ENCODE measurements around the gene UMODL1. TPM values are rescaled to one million over a fixed set of nuclear protein-coding genes. Genes with fewer than 3 reads are reported as not detected.
A peak's percentile ranks its signal among the peaks of the same experiment; 100 is the strongest.

The UMODL1 gene
- total RNA-seq, 3 donors from 2014 or later, result 0.14 to 0.90 (median 0.16) TPM

DNA sequence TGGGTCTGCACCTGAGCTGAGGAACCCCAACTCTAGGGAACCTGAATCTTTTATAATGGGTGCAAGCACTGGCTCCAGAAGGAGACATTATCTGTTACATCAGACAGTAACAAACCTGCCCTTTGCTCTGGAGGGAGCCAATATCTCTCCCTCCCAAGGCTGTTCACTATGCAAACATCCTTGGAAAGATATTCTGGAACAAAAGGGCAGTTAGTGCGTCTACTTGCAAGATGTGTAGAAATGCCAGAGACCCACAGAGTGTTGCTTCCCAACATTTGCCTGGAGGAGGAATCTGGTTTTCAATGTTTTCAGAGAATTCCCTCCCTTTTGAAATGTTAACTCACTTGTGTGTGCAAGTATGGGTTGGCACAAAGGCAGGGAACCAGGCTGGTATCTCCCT is 31.9 kb downstream of the UMODL1 start:
- H3K9me3 ChIP-seq, result no peaks in the 10 kb centered on the region
- intact Hi-C loops (cut with DNase I, micrococcal nuclease), result loop anchor here in 1 of 2 donors (10.0 kb wide), 1 partner anchor 88 kb away; the partner anchor contains the start of gene ZBTB21
- TF ChIP-seq, protein P1, sequence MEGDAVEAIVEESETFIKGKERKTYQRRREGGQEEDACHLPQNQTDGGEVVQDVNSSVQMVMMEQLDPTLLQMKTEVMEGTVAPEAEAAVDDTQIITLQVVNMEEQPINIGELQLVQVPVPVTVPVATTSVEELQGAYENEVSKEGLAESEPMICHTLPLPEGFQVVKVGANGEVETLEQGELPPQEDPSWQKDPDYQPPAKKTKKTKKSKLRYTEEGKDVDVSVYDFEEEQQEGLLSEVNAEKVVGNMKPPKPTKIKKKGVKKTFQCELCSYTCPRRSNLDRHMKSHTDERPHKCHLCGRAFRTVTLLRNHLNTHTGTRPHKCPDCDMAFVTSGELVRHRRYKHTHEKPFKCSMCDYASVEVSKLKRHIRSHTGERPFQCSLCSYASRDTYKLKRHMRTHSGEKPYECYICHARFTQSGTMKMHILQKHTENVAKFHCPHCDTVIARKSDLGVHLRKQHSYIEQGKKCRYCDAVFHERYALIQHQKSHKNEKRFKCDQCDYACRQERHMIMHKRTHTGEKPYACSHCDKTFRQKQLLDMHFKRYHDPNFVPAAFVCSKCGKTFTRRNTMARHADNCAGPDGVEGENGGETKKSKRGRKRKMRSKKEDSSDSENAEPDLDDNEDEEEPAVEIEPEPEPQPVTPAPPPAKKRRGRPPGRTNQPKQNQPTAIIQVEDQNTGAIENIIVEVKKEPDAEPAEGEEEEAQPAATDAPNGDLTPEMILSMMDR (IDR thresholded peaks at IDR 0.05), result no peak
- peaks cover 45% of the 10 kb centered on the region for H3K4me1 ChIP-seq (ENCODE audit: low read depth)
- peak in 1 of 3 donors; percentile 55 for DNase-seq
- ATAC-seq, result peak; percentile 65
- H3K36me3 ChIP-seq (ENCODE audit: low read depth), result no peaks in the 10 kb centered on the region
- no peak overlapping the region for H3K4me3 ChIP-seq

DNA sequence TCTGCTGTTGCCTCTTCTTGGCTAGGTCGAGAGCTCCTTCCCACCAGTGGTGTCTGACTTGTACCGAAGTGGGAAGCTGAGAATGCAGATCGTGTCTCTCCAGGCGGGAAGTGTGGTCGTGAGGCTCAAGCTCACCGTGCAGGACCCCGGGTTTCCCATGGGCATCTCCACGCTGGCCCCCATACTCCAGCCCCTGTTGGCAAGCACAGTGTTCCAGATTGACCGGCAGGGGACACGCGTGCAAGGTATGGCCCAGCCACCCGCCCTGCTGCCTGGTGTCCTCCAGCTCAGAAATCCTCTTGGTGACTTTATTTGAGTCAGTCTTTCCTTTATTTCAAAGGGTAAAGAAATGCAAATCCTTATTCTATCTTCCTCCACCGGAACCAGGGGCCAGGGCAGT is 32.7 kb downstream of the UMODL1 start:
- H3K9me3 ChIP-seq, result no peaks in the 10 kb centered on the region
- no peak overlapping the region for H3K4me3 ChIP-seq
- DNase-seq (peak in 1 of 3 donors; percentile 41), ATAC-seq (no peak)
- intact Hi-C loops (cut with DNase I, micrococcal nuclease), result loop anchor here in 1 of 2 donors (10.0 kb wide), 1 partner anchor 89 kb away; the partner anchor contains the start of gene ZBTB21
- TF ChIP-seq, protein P1 (IDR thresholded peaks at IDR 0.05), result no peak
- no peaks in the 10 kb centered on the region for H3K36me3 ChIP-seq (ENCODE audit: low read depth)
- peaks cover 43% of the 10 kb centered on the region for H3K4me1 ChIP-seq (ENCODE audit: low read depth)

DNA sequence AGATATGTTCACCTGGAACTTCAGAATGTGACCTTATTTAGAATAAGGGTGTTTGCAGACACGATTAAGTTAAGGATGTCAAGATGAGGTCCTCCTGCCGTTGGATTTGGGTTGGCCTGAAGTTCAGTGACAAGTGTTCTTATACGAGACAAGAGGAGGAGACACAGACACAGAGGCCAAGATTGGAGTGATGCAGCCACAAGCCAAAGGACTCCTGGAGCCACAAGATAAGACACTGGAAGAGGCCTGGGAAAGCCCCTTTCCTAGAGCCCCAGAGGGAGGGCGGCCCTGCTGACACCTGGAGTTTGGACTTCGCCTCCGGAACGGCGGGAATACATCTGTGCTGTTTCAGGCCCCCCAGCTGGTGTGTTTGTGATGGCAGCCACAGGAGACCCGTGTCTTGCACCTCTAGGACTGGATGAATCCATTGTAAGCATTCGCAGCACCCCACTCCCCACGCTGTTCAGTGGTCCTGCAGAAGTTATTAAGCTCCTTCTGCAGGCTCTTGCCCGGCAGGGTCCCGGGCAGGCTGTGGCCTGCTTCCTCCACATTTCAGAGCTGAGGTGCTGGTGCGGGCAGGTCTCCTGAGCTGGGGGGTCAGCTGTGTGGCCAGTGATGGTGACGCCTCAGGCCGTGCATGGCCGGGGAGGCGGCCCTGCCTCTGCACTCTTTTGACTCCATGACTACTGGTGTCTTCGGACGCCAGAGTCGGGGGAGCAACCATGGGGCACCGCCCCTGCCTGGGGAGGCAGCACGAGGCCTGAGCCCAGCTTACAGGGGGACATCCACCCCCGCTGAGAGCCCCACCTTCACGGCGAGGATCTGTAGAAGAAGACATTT is 34.6 kb downstream of the UMODL1 start:
- H3K4me1 ChIP-seq (ENCODE audit: low read depth), result peaks cover 43% of the 10 kb centered on the region
- no peaks in the 10 kb centered on the region for H3K9me3 ChIP-seq
- ATAC-seq, result no peak
- H3K36me3 ChIP-seq (ENCODE audit: low read depth), result no peaks in the 10 kb centered on the region
- no peak for DNase-seq
- TF ChIP-seq, protein P1 (IDR thresholded peaks at IDR 0.05), result no peak
- intact Hi-C loops (cut with DNase I, micrococcal nuclease), result loop anchor here in 1 of 2 donors (10.0 kb wide), 1 partner anchor 91 kb away; the partner anchor contains the start of gene ZBTB21
- H3K4me3 ChIP-seq, result no peak overlapping the region

DNA sequence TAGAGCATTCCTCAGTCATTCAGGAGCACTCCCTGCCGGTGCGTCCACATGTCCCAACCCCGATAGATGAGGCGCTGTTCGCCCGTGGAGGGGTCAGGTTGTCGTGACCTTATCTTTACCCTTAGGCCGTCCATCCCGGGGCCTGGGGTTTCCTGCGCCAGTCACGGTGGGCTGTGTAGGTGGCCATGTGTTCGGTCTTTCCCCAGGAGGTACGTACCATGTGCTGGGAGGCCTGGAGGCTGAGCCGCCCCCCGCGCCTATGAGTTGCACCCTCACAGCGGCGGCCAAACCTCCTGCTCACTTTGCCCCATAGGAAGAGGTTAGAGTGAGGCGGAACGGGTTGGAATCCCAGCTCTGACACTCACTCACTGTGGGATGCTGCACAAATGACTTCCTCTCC is 35.3 kb downstream of the UMODL1 start:
- Histone ChIP-seq H3K4me1 (ENCODE audit: low read depth) (peaks cover 36% of the 10 kb centered on the region), H3K4me3 (no peak overlapping the region), H3K36me3 (ENCODE audit: low read depth) (no peaks in the 10 kb centered on the region), H3K9me3 (no peaks in the 10 kb centered on the region)
- intact Hi-C loops (cut with DNase I, micrococcal nuclease), result loop anchor here in 1 of 2 donors (10.0 kb wide), 1 partner anchor 92 kb away; the partner anchor contains the start of gene ZBTB21
- DNase-seq (no peak), ATAC-seq (no peak)
- TF ChIP-seq, protein P1 (IDR thresholded peaks at IDR 0.05), result no peak

DNA sequence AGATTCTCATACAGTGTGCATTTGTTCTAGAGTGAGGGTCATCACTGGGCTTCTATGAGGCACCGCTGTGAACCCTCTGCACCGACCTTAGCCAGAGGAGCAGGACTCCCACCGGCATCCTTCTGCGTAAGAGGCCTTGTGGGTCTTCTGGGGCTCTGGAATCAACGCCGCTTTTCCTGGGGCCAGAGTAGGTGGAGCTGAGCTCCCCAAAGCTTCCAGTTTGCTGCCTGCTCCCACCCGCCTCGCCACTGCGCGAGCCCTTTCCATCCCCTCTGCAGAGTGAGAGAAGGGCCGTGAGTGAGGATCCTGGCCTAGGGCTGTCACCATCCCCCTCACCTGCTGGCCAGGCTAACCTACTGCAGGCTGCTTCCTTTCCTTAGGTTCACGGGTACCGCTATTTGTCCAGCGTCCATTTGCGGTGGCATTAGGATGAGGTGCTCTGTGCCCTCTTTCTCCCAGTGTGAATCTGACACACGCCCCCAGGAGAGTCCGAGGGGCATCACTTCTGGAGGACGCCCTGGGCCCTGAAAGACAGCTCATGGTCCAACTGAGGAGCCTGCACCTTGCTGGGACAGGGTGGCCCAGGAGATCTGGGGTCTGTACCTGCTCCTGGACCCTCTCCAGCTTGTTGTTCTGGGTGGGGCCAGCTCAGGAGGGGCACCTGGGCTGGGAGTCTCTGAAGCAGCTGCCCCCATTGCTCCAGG is 36.2 kb downstream of the UMODL1 start:
- Histone ChIP-seq H3K4me1 (ENCODE audit: low read depth) (peaks cover 28% of the 10 kb centered on the region), H3K4me3 (no peak overlapping the region), H3K36me3 (ENCODE audit: low read depth) (no peaks in the 10 kb centered on the region), H3K9me3 (no peaks in the 10 kb centered on the region)
- intact Hi-C loops (cut with DNase I, micrococcal nuclease), result loop anchor here in 1 of 2 donors (10.0 kb wide), 1 partner anchor 93 kb away; the partner anchor contains the start of gene ZBTB21
- DNase-seq (no peak), ATAC-seq (peak; percentile 6)
- TF ChIP-seq, protein P1 (IDR thresholded peaks at IDR 0.05), result no peak

Data from mucosa of descending colon (tissue), 3 donors.